Measurements from ENCODE around the gene CHST8.

- TF ChIP-seq POLR2AphosphoS5 (IDR thresholded peaks at IDR 0.05; ENCODE audit: borderline replicate concordance, low read depth, low read length): no peak
- TF ChIP-seq EZH2 (IDR thresholded peaks at IDR 0.05): no peak
- no peak for TF ChIP-seq FOXP2 (optimal IDR thresholded peaks at IDR 0.05; ENCODE audit: control extremely low read depth, extremely low read length, insufficient read depth)
Measured at GRCh38 chr19:33772858-33773180, 151.1 kb downstream of the CHST8 start.
